GM12891 (cell line): Measurements from ENCODE around the gene SAMMSON.

Experiments used
- PAX5 ChIP-seq: IDR thresholded peaks from 2 replicates; pipeline ENCODE4 v1.6.1; 2011; ENCODE audit warnings: low read length, moderate library complexity, mild to moderate bottlenecking; ENCODE audit not compliant: insufficient read depth, severe bottlenecking
- POLR2A ChIP-seq: IDR thresholded peaks from 2 replicates; pipeline ENCODE4 v1.6.1; 2011; ENCODE audit warnings: low read depth, low read length, control low read depth
- POLR2AphosphoS5 ChIP-seq: IDR thresholded peaks from 2 replicates; pipeline ENCODE4 v1.6.1; 2011; ENCODE audit warnings: low read depth, low read length, control low read depth
- POU2F2 ChIP-seq: IDR thresholded peaks from 2 replicates; pipeline ENCODE4 v1.6.1; 2011; ENCODE audit warnings: low read depth, mild to moderate bottlenecking, control low read depth, low read length, moderate library complexity
- SPI1 ChIP-seq: IDR thresholded peaks from 2 replicates; pipeline ENCODE4 v1.6.1; 2011; ENCODE audit warnings: low read depth, low read length, control low read depth
- TAF1 ChIP-seq: IDR thresholded peaks from 2 replicates; pipeline ENCODE4 v1.6.1; 2011; ENCODE audit warnings: low read depth, low read length, control low read depth

DNA sequence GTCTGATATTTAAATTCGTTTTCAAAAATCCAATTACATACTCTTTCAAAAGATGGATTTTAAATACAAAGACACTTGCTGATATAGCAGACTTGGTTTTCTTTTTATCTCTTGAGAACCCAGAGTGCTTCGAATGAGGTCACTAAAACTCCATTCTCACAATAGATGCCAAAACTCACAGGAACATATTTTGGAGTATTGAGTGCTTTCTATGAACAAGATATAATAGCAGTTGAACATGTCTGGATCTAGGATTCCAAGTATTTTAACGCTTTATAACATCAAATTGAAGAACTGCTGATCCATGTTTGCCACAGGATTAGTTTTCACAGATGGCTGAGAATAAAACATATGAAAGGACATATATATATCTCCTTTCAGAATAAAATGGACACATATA, 113.2 kb downstream of the SAMMSON start:
- TF ChIP-seq POLR2A: no peak
- no peak for TF ChIP-seq TAF1
- no peak for TF ChIP-seq POLR2AphosphoS5
- no peak for TF ChIP-seq POU2F2
- TF ChIP-seq SPI1: no peak
- no peak for TF ChIP-seq PAX5
